Psoas muscle (tissue), 8 donors: ENCODE measurements around the gene SCTR. TPM values are rescaled to one million over a fixed set of nuclear protein-coding genes. Genes with fewer than 3 reads are reported as not detected.

ENCODE experiments used
- ATAC-seq, 4 donors: fragments of 200-7000 bp; cut with Tn5 transposase; one replicate each; pipeline ENCODE4 v1.9.1; 2020; ENCODE audit warnings: moderate library complexity in 3 of 4, mild to moderate bottlenecking in 2 of 4
- DNase-seq, 2 donors: peaks; one replicate each; pipeline ENCODE4 v3.0.0-alpha.2; 2020
- H3K27ac ChIP-seq: fragments of 200-600 bp; one replicate; pipeline ENCODE4 v1.8.0; 2022
- H3K27me3 ChIP-seq, 3 donors: fragments of 200-600 bp in 1 of 3; one replicate each; pipeline versions ENCODE4 v1.6.1 to v1.8.0; 2013 to 2022; ENCODE audit warnings: low read length in 2 of 3, mild to moderate bottlenecking in 2 of 3, moderate library complexity in 1 of 3; ENCODE audit not compliant: insufficient read depth in 3 of 3
- H3K36me3 ChIP-seq, 2 donors: fragments of 200-600 bp in 1 of 2; one replicate each; pipeline versions ENCODE4 v1.6.1 to v1.8.0; 2013 to 2022; ENCODE audit warnings: low read depth in 1 of 2, mild to moderate bottlenecking in 1 of 2, moderate library complexity in 1 of 2; ENCODE audit not compliant: insufficient read depth in 1 of 2
- H3K4me1 ChIP-seq: fragments of 200-600 bp; one replicate; pipeline ENCODE4 v1.8.0; 2022
- H3K4me3 ChIP-seq: fragments of 200-600 bp; one replicate; pipeline ENCODE4 v1.8.0; 2022; ENCODE audit warnings: mild to moderate bottlenecking
- H3K9me3 ChIP-seq: fragments of 200-600 bp; one replicate; pipeline ENCODE4 v1.8.0; 2022
- WGBS, 3 donors: extraction: QIAGEN DNeasy Blood & Tissue Kit; methylation state at CpG; one replicate each; pipeline versions ENCODE4 v1.1.6 to v1.1.7; 2013; 5-methylcytosine and 5-hydroxymethylcytosine counted together
- intact Hi-C, 2 donors: fragments of 100-400 bp; cut with DNase I; formaldehyde crosslinking; loops; one replicate each; pipeline versions ENCODE4 v1.11.0 to v1.14.2; 2022
- polyA plus RNA-seq, 3 donors: library from polyadenylated mRNA; stranded (reverse); fragments of 200-250 nt; gene quantifications; one replicate each; pipeline ENCODE4 v1.2.3, GENCODE V29; 2013
- total RNA-seq, 4 donors: library from RNA; stranded (reverse); fragmentation: NEBNext Ultra II Directional in 2 of 4; extraction: Animal tissue kit (Norgen Biotek cat#: 25700) in 2 of 4; gene quantifications; one replicate each; pipeline versions ENCODE4 v1.2.1 to v1.2.4, GENCODE V29; 2021 to 2023
- TF ChIP-seq, protein P1 (sequence below): fragments of 200-600 bp; IDR thresholded peaks from one replicate; pipeline ENCODE4 v1.8.0; 2022; ENCODE audit warnings: antibody characterized with exemption
- donor health status: healthy with polysubstance abuse.
- donor health status: DM: no; HTN: no; CAD: no; lungs with moderate emphysema.
- donor health status: Bipolar disorder and iron deficiency.
- donor health status: healthy.
- donor health status: DM: yes; HTN: yes; CAD: no.
- donor health status: DM: no; HTN: no; CAD: no.
- donor health status: DM: no; HTN: no; CAD: no.
- donor health status: DM: yes; HTN: yes; CAD: no.

The SCTR gene
- total and polyA plus RNA-seq, 7 donors = 0.12 to 1.3 (median 0.57) TPM; not detected in 4

GRCh38 chr2:119417908-119418307 is 106.4 kb downstream of the SCTR start:
- Histone ChIP-seq H3K9me3 (no peaks in the 10 kb centered on the region), H3K27ac (no peak overlapping the region), H3K4me1 (no peaks in the 10 kb centered on the region), H3K4me3 (no peak overlapping the region), H3K27me3 (no peaks in the 10 kb centered on the region), H3K36me3 (no peaks in the 10 kb centered on the region)
- no peak for DNase-seq
- WGBS, 3 donors = 91 to 96% (median 94%) methylated on average over 6 of the region's 6 CpGs
- no peak for ATAC-seq
- TF ChIP-seq, protein P1, sequence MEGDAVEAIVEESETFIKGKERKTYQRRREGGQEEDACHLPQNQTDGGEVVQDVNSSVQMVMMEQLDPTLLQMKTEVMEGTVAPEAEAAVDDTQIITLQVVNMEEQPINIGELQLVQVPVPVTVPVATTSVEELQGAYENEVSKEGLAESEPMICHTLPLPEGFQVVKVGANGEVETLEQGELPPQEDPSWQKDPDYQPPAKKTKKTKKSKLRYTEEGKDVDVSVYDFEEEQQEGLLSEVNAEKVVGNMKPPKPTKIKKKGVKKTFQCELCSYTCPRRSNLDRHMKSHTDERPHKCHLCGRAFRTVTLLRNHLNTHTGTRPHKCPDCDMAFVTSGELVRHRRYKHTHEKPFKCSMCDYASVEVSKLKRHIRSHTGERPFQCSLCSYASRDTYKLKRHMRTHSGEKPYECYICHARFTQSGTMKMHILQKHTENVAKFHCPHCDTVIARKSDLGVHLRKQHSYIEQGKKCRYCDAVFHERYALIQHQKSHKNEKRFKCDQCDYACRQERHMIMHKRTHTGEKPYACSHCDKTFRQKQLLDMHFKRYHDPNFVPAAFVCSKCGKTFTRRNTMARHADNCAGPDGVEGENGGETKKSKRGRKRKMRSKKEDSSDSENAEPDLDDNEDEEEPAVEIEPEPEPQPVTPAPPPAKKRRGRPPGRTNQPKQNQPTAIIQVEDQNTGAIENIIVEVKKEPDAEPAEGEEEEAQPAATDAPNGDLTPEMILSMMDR = no peak
- intact Hi-C loops = no loop called here

- no peak for ATAC-seq
- TF ChIP-seq, protein P1 = no peak
- H3K9me3 ChIP-seq = no peaks in the 10 kb centered on the region
- no peak for DNase-seq
- H3K27me3 ChIP-seq = no peaks in the 10 kb centered on the region
- H3K27ac ChIP-seq = no peak overlapping the region
- no peaks in the 10 kb centered on the region for H3K4me1 ChIP-seq
- intact Hi-C loops = no loop called here
- no peak overlapping the region for H3K4me3 ChIP-seq
- WGBS, 3 donors = 85 to 97% (median 93%) methylated on average over 4 of the region's 4 CpGs
- no peaks in the 10 kb centered on the region for H3K36me3 ChIP-seq
Observed at GRCh38 chr2:119416299-119416923, 107.9 kb downstream of the SCTR start.

DNA sequence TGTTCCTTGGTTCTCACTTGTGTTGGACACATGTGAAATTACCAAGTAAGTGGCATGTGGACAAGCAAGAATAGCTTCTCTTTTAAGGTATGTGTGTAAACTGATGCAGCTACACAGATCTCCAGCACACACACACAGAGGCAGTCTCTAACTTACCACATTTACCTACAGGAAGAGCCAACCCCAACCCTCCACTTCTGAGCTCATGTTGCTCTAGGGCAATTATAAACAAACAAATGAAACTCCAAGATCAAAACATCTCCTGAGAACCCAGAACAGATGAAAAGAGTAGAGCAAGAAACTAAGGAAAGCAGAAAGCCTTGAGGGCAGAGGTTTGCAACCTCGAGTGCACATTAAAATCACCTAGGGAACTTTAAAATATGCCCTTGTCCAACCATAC is 108.7 kb downstream of the SCTR start:
- TF ChIP-seq, protein P1 = no peak
- Histone ChIP-seq H3K36me3 (no peaks in the 10 kb centered on the region), H3K27me3 (no peaks in the 10 kb centered on the region), H3K4me3 (no peak overlapping the region), H3K27ac (no peak overlapping the region), H3K4me1 (no peaks in the 10 kb centered on the region), H3K9me3 (no peaks in the 10 kb centered on the region)
- intact Hi-C loops = no loop called here
- ATAC-seq = no peak
- DNase-seq = no peak
- WGBS, 3 donors = 76 to 89% (median 85%) methylated on average over 1 of the region's 1 CpG

- H3K27me3 ChIP-seq = no peaks in the 10 kb centered on the region
- no peak overlapping the region for H3K27ac ChIP-seq
- no peak for ATAC-seq
- intact Hi-C loops = no loop called here
- no peaks in the 10 kb centered on the region for H3K9me3 ChIP-seq
- TF ChIP-seq, protein P1 = no peak
- H3K4me3 ChIP-seq = no peak overlapping the region
- DNase-seq = no peak
- H3K36me3 ChIP-seq = no peaks in the 10 kb centered on the region
- WGBS, 3 donors = 72 to 77% (median 73%) methylated on average over 3 of the region's 3 CpGs
- no peaks in the 10 kb centered on the region for H3K4me1 ChIP-seq
Observed at GRCh38 chr2:119414894-119415293, 109.4 kb downstream of the SCTR start.

DNA sequence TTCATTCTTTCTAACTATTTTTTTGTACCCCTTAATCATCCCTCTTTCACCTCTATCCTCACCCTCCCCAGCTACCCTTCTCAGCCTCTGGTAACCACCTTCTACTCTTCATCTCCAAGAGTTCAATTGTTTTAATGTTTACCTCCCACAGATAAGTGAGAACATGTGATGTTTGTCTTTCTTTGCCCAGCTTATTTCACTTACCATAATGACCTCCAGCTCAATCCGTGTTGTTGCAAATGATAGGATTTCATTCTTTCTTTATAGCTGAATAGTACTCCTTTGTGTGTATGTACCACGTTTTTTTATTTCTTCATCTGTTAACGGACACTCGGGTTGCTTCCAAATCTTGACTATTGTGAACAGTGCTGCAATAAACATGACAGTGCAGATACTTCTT is 114.8 kb downstream of the SCTR start:
- H3K9me3 ChIP-seq = no peaks in the 10 kb centered on the region
- TF ChIP-seq, protein P1 = no peak
- no peaks in the 10 kb centered on the region for H3K36me3 ChIP-seq
- WGBS, 3 donors = 80 to 83% (median 81%) methylated on average over 4 of the region's 4 CpGs
- no peak overlapping the region for H3K27ac ChIP-seq
- no peaks in the 10 kb centered on the region for H3K27me3 ChIP-seq
- no peak for DNase-seq
- intact Hi-C loops = loop anchor here in 1 of 2 donors (5.0 kb wide), 1 partner anchor 68 kb away; no protein-coding TSS in a partner anchor
- H3K4me3 ChIP-seq = no peak overlapping the region
- ATAC-seq = no peak
- H3K4me1 ChIP-seq = peaks cover 6% of the 10 kb centered on the region
